HG03565 (cell line): Measurements from ENCODE around the gene KRT80.

ENCODE experiments used
- ATAC-seq: cut with Tn5 transposase; IDR thresholded peaks from one replicate; pipeline ENCODE4 v1.9.1; 2021; ENCODE audit warnings: mild to moderate bottlenecking, moderate library complexity; ENCODE audit not compliant: unreplicated experiment

The KRT80 gene

DNA sequence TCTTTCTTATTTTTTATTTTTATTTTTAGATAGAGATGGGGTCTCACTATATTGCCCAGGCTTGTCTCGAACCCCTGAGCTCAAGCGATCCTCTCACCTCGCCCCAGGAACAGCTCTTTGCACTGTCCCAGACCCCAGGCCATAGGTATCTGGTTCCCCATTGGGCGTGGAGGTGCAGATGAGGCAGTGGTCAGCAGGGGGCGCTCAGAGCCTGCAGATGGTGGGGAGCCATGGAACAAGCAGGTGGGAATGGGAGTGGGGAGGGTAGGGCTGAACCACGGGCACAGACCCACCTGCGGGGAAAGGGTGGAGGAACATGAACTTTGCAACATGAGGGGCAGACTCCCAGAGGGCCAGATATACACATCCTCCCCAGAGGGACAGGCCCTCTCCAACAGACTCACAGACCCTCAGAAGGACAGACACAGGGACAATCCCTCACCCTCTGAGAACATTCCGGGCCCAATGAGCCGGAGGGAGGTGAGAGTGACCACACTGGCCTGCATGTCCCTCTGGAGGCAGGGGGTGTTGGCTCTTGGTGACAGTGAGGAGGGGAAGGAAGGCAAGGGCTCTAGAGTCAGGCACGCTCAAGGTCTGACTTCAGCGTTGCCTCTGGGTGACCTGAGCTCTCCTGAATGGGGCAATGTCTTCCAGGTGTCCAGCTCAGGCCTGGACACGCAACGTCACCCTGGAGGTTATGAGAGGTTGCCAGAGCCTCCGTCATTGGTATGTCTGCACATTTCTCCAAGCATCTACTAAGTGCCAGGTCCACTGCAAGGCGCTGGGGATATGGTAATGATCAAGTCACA is 34.9 kb downstream of the KRT80 start:
- no peak for ATAC-seq

DNA sequence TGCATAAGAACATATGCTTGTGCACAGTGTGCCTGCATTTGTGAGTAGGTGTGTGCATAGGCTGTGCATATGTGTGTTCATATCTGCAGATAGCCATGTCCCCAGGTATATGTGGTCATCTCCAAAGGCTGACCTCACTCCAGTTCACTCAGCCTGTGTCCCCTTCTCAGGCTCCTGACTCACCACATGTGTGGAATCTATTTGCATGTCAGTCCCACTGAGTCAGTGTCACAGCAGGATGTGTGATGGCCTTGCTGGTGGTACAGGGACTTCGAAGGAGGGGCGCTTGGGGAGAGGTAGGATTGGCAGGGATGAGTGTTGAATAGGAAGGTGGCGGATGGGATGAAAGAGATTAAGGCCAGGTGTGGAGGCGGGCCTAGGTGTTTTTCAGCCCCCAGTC is 35.5 kb downstream of the KRT80 start:
- ATAC-seq: no peak

GRCh38 chr12:52155048-52155868 is 36.6 kb downstream of the KRT80 start:
- no peak for ATAC-seq

GRCh38 chr12:52152905-52153317 is 38.9 kb downstream of the KRT80 start:
- ATAC-seq: no peak

DNA sequence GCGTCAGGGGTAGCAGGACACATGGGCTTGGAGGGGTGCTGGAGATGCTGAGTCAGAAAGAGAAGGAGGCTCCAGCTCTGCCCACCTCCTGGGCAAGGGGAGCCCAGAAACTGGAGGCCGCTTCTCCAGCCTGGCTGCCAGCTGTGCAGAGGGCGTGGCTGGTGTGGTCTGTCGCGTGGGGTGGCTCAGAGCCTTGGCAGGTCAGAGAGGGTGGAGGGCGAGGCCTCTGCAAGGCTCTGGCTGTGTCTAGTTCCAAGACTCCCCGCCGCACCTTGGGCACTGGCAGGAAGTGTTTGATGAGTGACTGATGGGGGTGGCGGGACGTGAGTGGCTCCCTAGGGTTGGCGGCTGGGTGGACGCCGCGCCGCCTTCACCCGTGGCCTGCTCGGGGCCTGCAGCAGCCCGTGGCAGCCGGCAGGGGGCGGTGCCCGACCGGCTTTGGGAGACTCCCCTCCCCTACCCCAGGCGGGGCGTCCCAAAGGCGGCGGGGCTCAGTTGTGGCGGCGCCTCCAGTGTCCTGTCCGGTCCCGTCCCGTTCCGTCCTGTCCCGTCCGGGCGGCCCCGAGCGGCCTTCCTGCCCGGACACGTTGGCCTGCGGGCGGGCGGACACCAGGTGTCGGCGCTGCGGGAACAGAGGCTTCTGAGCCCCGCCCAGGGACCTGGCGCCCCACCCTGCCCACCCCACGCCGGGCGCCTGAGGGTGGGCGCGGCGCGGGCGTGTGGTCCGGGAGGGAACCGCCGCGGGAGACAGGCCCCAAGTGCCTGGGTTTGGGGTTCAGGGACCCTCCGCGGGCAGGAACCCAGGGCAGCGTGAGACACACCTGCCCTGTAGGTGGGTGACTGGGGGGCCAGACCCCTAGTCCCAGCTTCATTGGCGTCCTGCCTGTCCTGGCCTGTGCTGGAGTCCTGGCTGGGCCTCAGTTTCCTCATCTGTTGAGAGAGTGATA is 39.7 kb downstream of the KRT80 start:
- no peak for ATAC-seq

DNA sequence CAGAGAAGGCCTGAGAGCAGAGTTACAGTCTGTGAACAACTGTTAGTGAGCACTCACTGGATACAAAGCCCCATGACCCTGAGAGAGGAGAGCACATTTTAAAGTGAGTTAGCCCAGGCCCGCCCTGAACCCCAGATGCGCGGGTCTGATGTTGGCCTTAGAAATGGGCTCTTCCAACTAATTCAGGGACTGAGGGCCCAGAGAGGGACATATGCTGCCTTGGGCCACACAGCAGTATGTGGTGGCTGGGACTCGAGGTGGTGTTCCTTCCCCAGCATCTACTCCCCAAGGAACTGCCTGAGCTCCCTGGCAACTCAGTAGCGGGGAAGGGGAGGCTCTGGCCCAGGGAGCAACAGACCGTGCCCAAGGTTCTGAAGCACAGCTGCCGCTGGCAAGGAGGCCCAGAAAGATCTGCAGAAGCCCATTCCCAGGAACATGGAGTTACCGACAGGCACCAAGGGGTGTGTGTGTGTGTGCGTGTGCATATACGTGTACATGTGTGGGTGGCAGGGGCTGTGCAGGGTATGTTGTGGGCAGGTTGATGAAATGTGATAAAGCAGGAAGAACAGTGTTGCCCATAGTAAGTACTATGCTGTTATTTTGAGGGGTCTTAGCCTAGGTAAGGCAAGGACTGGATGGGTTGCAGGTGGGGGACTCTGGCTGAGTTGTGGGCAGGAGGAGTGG is 40.5 kb downstream of the KRT80 start:
- ATAC-seq: no peak

DNA sequence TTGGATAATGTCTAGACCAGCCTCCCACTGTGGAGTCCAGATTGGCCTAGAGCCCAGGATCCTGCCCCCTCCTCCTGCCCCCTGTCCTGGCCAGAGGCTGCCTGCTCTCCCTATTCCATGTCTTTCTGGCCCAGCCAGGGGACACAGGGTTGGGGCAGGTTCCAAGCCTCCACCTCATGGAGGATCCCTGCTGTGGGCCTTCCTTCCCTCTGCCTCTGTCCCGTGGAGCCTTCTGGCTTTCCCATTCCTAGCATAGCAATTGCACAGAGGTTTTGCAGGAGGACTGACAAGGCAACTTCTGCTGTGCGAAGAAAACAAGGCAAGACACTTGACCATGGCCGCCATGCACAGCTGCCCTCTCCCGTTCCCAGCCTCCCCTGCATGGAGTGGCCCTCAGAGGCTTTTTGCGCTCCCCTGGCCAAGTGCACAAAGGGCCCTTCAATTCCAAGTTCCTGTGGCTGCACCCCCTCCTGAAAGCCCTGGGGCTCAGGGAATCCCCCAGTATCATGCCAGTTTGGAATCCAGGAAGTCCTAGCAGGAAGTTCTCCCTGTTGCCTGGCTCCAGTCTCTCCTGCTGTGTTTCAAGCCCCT is 42.1 kb downstream of the KRT80 start:
- no peak for ATAC-seq

DNA sequence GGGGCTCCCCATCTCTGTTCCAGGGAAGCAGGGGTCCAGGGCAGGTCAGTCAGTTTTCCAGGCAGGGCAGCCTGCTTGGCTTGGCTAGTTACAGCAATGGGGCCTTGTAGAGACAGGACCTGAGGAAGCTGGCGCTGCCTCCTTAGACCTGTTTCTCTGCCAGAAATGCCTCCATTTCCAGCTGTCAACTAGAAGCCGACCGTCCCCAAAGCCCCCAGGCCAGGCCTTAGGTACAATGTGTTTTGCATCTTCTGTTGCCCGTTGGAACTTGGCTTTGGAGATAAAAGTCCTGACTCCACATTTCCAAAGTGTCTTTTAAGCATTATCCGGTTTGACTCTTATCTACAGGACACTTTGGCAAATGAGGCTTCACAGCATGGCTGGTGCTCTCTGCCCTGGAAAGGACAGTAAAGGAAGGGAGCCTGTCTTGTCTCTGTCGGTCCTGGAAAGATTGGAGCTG is 42.6 kb downstream of the KRT80 start:
- no peak for ATAC-seq

- no peak for ATAC-seq
These were observed 43.2 kb downstream of the KRT80 start for GRCh38 chr12:52148464-52149181.

- ATAC-seq: no peak
These were observed 43.8 kb downstream of the KRT80 start for GRCh38 chr12:52147964-52148463.

GRCh38 chr12:52147367-52147963 is 44.3 kb downstream of the KRT80 start:
- no peak for ATAC-seq

DNA sequence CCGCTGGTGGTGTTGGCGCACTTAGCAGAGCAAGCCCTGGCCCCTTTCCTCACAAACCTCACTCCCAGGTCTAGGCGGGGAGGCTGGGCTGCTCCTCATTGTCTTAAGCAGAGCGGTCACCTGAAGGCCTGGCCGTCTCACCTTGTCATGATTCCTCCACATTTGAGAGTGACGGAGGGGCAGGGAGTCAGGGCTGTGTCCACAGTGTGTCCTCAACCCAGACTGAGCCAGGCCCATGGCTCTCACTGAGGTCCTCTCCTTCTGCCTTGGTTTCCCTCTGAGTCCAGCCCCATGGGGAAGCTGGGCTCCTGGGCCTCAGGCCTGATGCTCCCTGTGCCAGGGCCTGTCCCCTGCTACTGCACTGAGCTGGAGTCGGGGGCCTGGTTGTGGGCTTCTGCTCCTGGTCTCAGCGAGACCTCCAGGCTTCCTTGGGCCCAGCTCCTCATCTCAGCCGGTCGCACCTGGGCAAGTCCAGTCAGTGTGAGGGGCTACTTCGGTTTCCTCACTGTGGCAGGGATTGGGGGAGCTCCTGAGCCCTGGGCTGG is 44.9 kb downstream of the KRT80 start:
- no peak for ATAC-seq

DNA sequence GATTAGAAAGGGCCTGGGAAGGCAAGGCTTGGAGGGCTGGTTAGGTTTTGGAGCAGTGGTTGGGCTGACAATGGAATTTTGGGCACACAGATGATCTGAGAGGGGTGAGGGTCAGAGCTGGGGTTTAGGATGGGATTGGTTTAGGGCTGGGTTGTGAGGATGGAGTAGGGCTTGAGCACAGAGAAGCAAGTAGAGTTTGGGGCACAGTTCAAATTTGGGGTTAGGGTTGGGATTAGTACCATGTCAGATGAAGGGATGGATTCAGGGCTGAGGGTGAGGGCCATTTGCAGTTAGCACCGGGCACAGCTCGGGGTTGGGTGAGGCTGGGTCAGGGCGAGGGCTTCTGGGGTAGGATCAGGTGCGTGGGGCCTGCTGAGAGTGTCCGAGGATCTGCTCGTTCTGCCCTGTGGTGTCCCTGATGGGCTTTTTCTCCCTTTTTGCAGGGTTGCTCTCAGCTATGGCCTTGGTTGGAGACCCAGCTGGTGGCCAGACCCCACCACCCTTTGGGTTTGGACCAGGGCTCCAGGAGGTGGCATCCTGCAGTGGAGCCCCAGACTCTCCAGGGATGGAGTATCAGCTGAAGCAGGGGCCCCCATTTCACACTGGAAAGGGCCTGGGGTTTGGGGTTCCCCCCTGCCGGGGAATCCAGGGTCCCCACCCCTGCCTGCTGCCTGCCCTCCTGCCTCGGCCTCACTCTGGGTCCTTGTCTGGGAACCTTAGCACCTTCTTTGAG is 45.6 kb downstream of the KRT80 start:
- no peak for ATAC-seq

GRCh38 chr12:52145228-52146088 is 46.4 kb downstream of the KRT80 start:
- no peak for ATAC-seq

- no peak for ATAC-seq
These were observed 47.1 kb downstream of the KRT80 start for GRCh38 chr12:52144512-52145227.

DNA sequence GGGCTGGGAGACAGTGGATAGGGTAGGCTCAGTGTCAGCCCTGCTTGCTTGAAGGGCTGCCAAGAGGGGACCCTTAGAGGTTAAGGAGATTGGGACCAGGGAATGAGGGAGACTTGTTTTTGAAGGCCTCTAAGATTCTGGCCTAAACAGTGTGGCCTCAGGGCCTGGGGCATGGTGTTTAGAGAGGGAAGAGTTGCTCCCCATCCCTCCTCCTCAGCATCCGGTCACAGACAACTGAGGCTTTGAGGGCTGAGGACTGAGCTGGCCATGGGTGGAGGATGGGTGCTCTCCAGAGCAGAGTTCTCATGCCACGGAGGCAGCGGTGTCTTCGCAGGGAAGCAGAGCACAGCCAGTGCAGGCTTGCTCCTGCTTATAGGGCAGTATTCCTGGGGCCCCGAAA is 49.4 kb downstream of the KRT80 start:
- no peak for ATAC-seq
